Middle frontal gyrus (tissue), 1 donor: ENCODE data around the gene XXYLT1.
"Not testable (repeated sequence)": the region's sequence is repeated elsewhere in the genome, so short reads cannot be mapped to it uniquely, and the experiment has no call there.

ENCODE experiments used
- DNase-seq: peaks from one replicate; pipeline ENCODE4 v3.0.0-alpha.2; 2015; ENCODE audit warnings: low spot score; ENCODE audit errors: extremely low spot score

The XXYLT1 gene

GRCh38 chr3:195048059-195048905, 222.7 kb downstream of the XXYLT1 start:
- DNase-seq = no peak

- DNase-seq = no peak
Observed at GRCh38 chr3:195047536-195047935, 223.4 kb downstream of the XXYLT1 start.

- DNase-seq = no peak
Observed at GRCh38 chr3:195046441-195046840, 224.5 kb downstream of the XXYLT1 start.

GRCh38 chr3:195045481-195046210, 225.3 kb downstream of the XXYLT1 start:
- DNase-seq = no peak

GRCh38 chr3:195044411-195044810, 226.5 kb downstream of the XXYLT1 start:
- DNase-seq = no peak

GRCh38 chr3:195043607-195044339, 227.2 kb downstream of the XXYLT1 start:
- no peak for DNase-seq

- DNase-seq = no peak
Observed at GRCh38 chr3:195042743-195043606, 228.0 kb downstream of the XXYLT1 start.

- no peak for DNase-seq
Observed at GRCh38 chr3:195041871-195042742, 228.9 kb downstream of the XXYLT1 start.

- no peak for DNase-seq
Observed at GRCh38 chr3:195040773-195041520, 230.0 kb downstream of the XXYLT1 start.

GRCh38 chr3:195040094-195040493, 230.9 kb downstream of the XXYLT1 start:
- no peak for DNase-seq

GRCh38 chr3:195039180-195039843, 231.6 kb downstream of the XXYLT1 start:
- no peak for DNase-seq

GRCh38 chr3:195038161-195038560, 232.8 kb downstream of the XXYLT1 start:
- no peak for DNase-seq

- not testable (repeated sequence) for DNase-seq
Observed at GRCh38 chr3:195037586-195037985, 233.4 kb downstream of the XXYLT1 start.

GRCh38 chr3:195036974-195037373, 234.0 kb downstream of the XXYLT1 start:
- DNase-seq = no peak

- no peak for DNase-seq
Observed at GRCh38 chr3:195036574-195036973, 234.4 kb downstream of the XXYLT1 start.

GRCh38 chr3:195036203-195036505, 234.8 kb downstream of the XXYLT1 start:
- DNase-seq = no peak

- no peak for DNase-seq
Observed at GRCh38 chr3:195035345-195036202, 235.4 kb downstream of the XXYLT1 start.

GRCh38 chr3:195034541-195034940, 236.4 kb downstream of the XXYLT1 start:
- no peak for DNase-seq
